Gastrocnemius medialis (tissue), 4 donors: ENCODE data around the gene BOD1L1. TPM values are rescaled to one million over a fixed set of nuclear protein-coding genes. Genes with fewer than 3 reads are reported as not detected.

Experiments
- ATAC-seq, 2 donors: fragments of 150-250 bp; one replicate each; pipeline ENCODE4 v1.9.1; 2016
- DNase-seq, 2 donors: peaks; one replicate each; pipeline ENCODE4 v3.0.0-alpha.2; 2019
- H3K27ac ChIP-seq, 4 donors: fragments of 200-600 bp; sonication (generic); 1 replicate in 1 of 4; 2 replicates in 3 of 4; pipeline ENCODE4 v1.5.1; 2016 to 2018; ENCODE audit warnings: mild to moderate bottlenecking in 2 of 4, moderate library complexity in 1 of 4
- H3K27me3 ChIP-seq, 3 donors: fragments of 200-600 bp; sonication (generic) in 2 of 3; 1 replicate in 1 of 3; 2 replicates in 2 of 3; pipeline versions ENCODE4 v1.5.1 to v1.6.0; 2016 to 2019; ENCODE audit warnings: mild to moderate bottlenecking in 1 of 3, moderate library complexity in 1 of 3
- H3K36me3 ChIP-seq, 2 donors: fragments of 200-600 bp; sonication (generic) in 1 of 2; one replicate each; pipeline ENCODE4 v1.5.1; 2017 to 2018
- H3K4me1 ChIP-seq, 2 donors: fragments of 200-600 bp; sonication (generic) in 1 of 2; one replicate each; pipeline ENCODE4 v1.5.1; 2016 to 2017; ENCODE audit warnings: mild to moderate bottlenecking in 2 of 2
- H3K4me3 ChIP-seq, 4 donors: fragments of 200-600 bp; sonication (generic) in 3 of 4; 1 replicate in 1 of 4; 2 replicates in 3 of 4; pipeline ENCODE4 v1.5.1; 2016 to 2019; ENCODE audit warnings: mild to moderate bottlenecking in 2 of 4
- H3K9me3 ChIP-seq, 3 donors: fragments of 200-600 bp; sonication (generic) in 2 of 3; 1 replicate in 1 of 3; 2 replicates in 2 of 3; pipeline ENCODE4 v1.5.1; 2016 to 2019
- CTCF ChIP-seq, 5 experiments: fragments of 450-650 bp in 3 of 5; fragments of 200-600 bp in 2 of 5; sonication (generic) in 2 of 5; IDR thresholded peaks in 4 of 5; conservative IDR thresholded peaks in 1 of 5; 1 replicate in 4 of 5; 2 replicates in 1 of 5; pipeline ENCODE4 v1.5.1; 2016 to 2019; ENCODE audit warnings: antibody characterized with exemption in 5 of 5, mild to moderate bottlenecking in 3 of 5, moderate library complexity in 3 of 5
- POLR2A ChIP-seq, 2 donors: fragments of 450-650 bp; IDR thresholded peaks; one replicate each; pipeline ENCODE4 v1.6.1; 2017; ENCODE audit warnings: antibody characterized with exemption in 2 of 2, mild to moderate bottlenecking in 2 of 2, moderate library complexity in 2 of 2
- in situ Hi-C, 4 donors: fragments of 200-750 bp; cut with MboI; loops; one replicate each; pipeline versions ENCODE4 v1.15.0 to v1.8.0; 2017; ENCODE audit warnings: low sequenced_read_pairs in 4 of 4
- intact Hi-C: fragments of 100-400 bp; cut with DNase I; formaldehyde crosslinking; loops from one replicate; pipeline ENCODE4 v1.15.1; 2023; ENCODE audit warnings: low total_unique reads
- total RNA-seq, 4 donors: library from RNA; depleted of rRNA; stranded (reverse); fragments of >200 nt; gene quantifications; one replicate each; pipeline versions ENCODE4 v1.1.0 to v1.2.3, GENCODE V29; 2016

BOD1L1 gene
- total RNA-seq, 4 donors from 2014 or later: 11.9 to 14.7 (median 13.0) TPM

GRCh38 chr4:13543032-13543838 is 84.3 kb downstream of the BOD1L1 start:
- peaks cover 98 to 100% (median 99%) of the 10 kb centered on the region in 3 donors for H3K27me3 ChIP-seq
- ATAC-seq (no peak), DNase-seq (no peak)
- in situ Hi-C loops (loop anchor here in 2 of 4 donors (10.0 to 25.0 kb wide), 2 partner anchors 806 to 808 kb away; no protein-coding TSS in a partner anchor), intact Hi-C loops (no loop called here)
- no peak for TF ChIP-seq POLR2A (IDR thresholded peaks at IDR 0.05)
- TF ChIP-seq CTCF (IDR thresholded peaks at IDR 0.05 in 4 of 5, conservative IDR thresholded peaks at IDR 0.05 in 1 of 5): no peak
- H3K4me3 ChIP-seq: peak overlapping the region in 3 of 4 donors; percentile 58 to 68 (median 60)
- peaks cover 23 to 37% of the 10 kb centered on the region in 2 donors for H3K4me1 ChIP-seq
- H3K27ac ChIP-seq: no peak overlapping the region
- H3K9me3 ChIP-seq: no peaks in the 10 kb centered on the region
- H3K36me3 ChIP-seq: no peaks in the 10 kb centered on the region

- in situ Hi-C loops: loop anchor here in 2 of 4 donors (10.0 to 25.0 kb wide), 2 partner anchors 805 to 808 kb away; no protein-coding TSS in a partner anchor
- TF ChIP-seq POLR2A (IDR thresholded peaks at IDR 0.05) (no peak), CTCF (IDR thresholded peaks at IDR 0.05 in 4 of 5, conservative IDR thresholded peaks at IDR 0.05 in 1 of 5) (no peak)
Measured at GRCh38 chr4:13542577-13543031, 84.9 kb downstream of the BOD1L1 start.

GRCh38 chr4:13541720-13542576 is 85.6 kb downstream of the BOD1L1 start:
- intact Hi-C loops: no loop called here
- H3K4me3 ChIP-seq: peak overlapping the region in 2 of 4 donors; percentile 14 to 44
- no peak for ATAC-seq

More at GRCh38 chr4:13542577-13543031, 84.9 kb downstream of the BOD1L1 start:
- DNase-seq: no peak
- Histone ChIP-seq H3K27me3 (peaks cover 99 to 100% (median 100%) of the 10 kb centered on the region in 3 donors), H3K36me3 (no peaks in the 10 kb centered on the region), H3K4me1 (peaks cover 23 to 37% of the 10 kb centered on the region in 2 donors), H3K27ac (no peak overlapping the region), H3K4me3 (no peak overlapping the region), H3K9me3 (no peaks in the 10 kb centered on the region)
- intact Hi-C loops: no loop called here
- ATAC-seq: no peak

More at GRCh38 chr4:13541720-13542576, 85.6 kb downstream of the BOD1L1 start:
- DNase-seq: no peak
- Histone ChIP-seq H3K27ac (no peak overlapping the region), H3K4me1 (peaks cover 23 to 37% of the 10 kb centered on the region in 2 donors), H3K36me3 (no peaks in the 10 kb centered on the region), H3K9me3 (no peaks in the 10 kb centered on the region), H3K27me3 (peaks cover 99 to 100% (median 100%) of the 10 kb centered on the region in 3 donors)
- in situ Hi-C loops: loop anchor here in 2 of 4 donors (10.0 to 25.0 kb wide), 2 partner anchors 805 to 807 kb away; no protein-coding TSS in a partner anchor
- peak in 1 of 5 experiments; percentile 18 for TF ChIP-seq CTCF (IDR thresholded peaks at IDR 0.05 in 4 of 5, conservative IDR thresholded peaks at IDR 0.05 in 1 of 5)
- TF ChIP-seq POLR2A (IDR thresholded peaks at IDR 0.05): no peak
